ENCODE data around the gene AK6. TPM values are rescaled to one million over a fixed set of nuclear protein-coding genes. Genes with fewer than 3 reads are reported as not detected.
"Not testable (repeated sequence)": the region's sequence is repeated elsewhere in the genome, so short reads cannot be mapped to it uniquely, and the experiment has no call there.

Gene AK6
- total RNA-seq (2014; rRNA removed), result 24.1 and 43.7 TPM in 2 replicates
- 48.7 TPM for polyA plus RNA-seq (2012)

DNA sequence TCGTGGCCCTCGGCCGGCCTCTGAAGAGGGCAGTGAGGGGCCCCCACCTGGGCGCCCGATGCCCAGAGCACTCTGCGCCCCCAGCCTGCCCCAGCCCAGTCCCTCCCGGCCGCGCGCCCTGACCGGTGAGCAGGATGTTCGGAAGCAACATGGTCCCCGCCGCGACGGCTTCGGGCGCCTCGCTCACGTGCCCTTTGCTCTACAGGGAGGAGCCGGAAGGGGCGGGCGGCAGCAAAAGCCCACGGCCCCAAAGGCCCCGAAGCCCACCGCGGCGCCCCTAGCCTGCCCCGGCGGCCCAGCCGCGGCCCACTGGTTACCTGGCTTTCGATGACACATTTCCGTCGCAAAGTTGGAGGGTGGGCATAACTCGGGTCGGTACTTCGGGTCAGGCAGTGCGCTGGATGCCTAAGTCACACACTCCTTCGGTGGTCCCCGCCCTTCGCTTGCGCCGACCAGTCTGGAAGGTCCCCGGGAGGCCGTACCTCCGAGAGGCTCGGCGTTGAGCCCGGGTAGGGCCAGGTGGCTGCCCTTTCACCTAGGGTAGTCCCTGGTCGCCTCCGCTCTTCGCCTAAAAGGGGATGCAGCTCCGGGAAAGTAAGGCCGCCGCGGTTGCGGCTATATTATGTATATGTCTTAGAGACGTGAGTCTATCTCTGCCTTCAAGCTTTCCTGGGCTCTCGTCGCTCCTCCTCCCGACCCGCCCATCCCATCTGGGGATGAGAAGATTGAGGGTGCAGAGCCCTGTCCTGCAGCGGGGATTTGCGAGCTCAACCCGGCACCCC is at the start of gene AK6, which contains the start of the genes RAD17 and TAF9:
AK6 (minus strand) TSS at position 181 of the 782 bp plus-strand sequence; CDS start at position 151, 30 bp downstream.
RAD17 (plus strand) TSS at position 479 of the 782 bp plus-strand sequence. CDS start 2,391 bp downstream, outside the sequence.
TAF9 (minus strand) TSS at position 181 of the 782 bp plus-strand sequence. CDS start 3,783 bp downstream, outside the sequence.
- DNase-seq (ENCODE audit: low read depth), result peak; percentile 89

DNA sequence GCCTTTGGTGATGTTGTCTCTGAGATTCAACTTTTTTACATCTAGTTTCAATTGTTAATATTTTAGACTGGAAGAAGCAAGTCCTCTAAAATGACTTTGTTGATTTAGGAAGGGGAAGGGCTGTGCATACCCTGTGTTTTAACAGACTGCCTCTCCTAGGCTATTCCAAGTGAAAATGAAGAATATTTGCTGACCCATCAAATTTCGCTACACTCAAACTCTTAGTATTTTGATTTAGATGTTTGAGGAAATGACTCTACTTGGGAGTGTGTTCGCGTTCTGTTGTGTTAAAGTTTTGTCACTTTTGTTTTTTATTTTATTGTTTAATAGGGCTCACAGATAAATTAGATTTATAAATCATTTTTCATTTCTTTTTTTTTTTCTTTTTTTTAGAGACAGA is 49.2 kb upstream of the AK6 start:
- DNase-seq (ENCODE audit: low read depth), result no peak

DNA sequence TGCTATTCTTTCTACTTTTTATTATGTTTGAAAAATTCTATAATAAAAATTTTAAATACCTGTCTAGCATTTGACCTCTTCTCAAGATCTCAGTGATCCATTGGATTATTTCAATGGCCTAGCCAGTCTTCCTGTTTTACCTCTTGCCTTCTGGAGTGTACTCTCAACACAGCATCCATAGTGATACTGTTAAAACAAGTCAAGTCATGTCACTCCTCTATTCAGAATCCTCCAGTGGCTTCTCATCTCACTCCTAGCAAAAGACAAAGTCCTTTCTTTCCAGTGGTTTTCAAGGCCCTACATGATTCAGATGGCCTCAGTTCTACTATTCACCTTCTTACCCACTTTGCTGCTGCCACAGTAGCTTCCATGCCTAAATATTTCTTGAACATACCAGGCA is 47.4 kb upstream of the AK6 start:
- no peak for DNase-seq (ENCODE audit: low read depth)

DNA sequence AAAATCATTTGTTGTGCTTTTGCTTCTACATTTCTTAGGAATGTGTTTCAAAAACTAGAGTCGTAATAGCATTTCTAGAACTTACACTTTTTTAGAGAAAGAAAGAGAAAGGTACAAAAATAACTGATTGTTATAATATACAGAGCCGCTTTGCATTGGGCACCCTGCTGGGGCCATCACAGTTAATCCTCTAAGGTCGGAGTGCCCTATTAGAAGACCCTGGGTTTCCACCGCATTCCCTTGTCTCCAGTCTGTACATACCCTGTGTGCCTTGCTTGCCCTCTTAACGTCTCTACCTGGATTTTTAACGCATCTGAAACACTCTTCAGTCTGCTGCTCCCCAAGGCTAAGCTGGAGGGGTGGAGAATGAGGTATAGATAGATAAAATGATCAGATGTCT is 46.9 kb upstream of the AK6 start:
- no peak for DNase-seq (ENCODE audit: low read depth)

DNA sequence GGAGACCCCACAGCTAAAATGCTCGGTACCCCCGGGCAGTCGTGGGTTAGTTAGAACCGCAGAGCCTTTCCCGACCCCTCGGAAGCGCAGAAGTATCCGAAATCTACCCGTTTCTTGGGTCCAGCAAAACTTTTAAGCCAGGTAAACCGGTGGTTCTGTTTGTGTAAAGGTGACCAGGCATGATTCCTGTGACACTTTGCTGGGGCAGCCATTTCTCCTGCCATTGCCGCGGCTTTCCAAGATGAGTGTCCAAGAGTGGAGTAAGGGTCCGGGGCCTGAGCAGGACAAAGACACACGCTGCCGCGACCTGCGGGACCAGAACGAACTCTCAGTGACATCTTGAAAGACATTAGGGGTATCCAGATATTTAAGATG is 46.3 kb upstream of the AK6 start:
- no peak for DNase-seq (ENCODE audit: low read depth)

DNA sequence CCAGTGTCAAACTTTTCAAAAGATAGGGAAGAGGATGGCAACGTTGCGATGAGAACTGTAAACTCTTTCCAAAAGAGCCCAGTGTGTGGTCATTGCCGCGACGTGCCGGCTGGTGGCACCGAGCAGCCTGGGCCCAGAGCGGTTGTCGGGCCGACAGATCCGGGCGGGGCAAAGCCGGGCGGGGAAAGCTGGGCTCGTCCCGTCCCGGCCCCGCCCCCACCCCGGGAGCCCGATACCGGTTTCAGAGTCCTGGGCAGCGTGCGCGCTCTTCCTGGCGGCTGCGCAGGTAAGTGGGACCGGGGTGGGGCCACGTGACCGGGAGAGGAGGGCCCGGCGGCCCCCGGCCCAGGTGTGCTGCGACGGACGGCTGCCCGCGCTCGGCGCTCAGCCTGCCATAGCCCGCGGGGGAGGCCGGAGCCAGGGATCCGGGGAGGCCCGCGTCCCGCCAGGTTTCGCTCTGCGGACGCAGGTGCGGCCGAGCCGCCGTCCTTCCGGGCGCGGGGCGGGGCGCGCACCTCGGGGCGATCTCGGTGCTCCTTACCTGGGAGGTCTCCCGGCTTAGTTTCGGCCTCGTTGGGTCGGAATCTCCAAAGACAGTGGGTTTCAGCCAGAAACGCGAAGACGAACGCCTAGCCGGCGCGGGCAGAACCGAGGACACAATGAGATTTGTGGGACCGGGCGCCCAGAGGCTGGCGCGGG is 45.7 kb upstream of the AK6 start, which contains the start of gene MARVELD2:
MARVELD2 (plus strand) TSS at position 232 of the 699 bp plus-strand sequence. CDS start 4,270 bp downstream, outside the sequence.
- DNase-seq (ENCODE audit: low read depth), result no peak

DNA sequence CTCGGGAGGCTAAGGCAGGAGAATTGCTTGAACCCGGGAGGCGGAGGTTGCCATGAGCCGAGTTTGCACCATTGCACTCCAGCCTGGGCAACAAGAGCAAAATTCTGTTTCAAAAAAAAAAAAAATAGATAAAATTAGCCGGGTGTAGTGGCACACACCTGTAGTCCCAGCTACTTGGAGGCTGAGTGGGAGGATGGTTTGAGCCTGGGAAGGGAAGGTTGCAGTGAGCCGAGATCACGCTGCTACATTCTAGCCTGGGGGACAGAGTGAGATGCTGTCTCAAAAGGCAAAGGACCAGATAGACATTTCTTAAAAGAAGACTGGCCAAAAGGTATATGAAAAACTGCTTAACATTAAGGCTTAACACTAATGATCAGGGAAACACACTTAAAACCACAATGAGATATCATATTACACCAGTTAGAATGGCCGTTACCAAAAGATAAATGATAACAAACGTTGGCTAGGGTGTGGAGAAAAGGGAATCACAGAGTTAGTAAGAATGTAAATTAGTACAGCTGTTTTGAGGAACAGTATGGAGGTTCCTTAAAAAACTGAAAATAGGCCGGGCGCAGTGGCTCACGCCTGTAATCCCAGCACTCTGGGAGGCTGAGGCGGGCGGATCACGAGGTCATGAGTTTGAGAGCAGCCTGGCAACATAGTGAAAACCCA is 35.5 kb upstream of the AK6 start:
- no peak for DNase-seq (ENCODE audit: low read depth)

DNA sequence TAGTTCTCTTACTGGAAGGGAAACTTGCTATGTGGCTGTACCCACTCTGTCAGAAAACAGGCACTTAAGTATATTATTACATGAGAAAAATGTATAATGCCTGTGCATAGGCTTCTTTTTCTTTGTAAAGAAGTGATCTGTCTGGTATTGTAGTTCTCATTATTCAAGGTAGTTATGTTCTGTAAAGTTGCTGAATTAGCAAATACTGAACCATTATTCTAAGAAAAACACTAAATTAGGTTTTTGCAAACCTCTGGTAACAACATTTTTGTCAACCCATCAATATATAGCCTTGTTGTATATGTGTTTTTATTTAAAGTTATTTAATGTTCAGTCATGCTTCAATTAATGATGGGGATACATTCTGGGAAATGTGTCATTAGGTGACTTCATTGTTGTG is 9.1 kb upstream of the AK6 start:
- no peak for DNase-seq (ENCODE audit: low read depth)

DNA sequence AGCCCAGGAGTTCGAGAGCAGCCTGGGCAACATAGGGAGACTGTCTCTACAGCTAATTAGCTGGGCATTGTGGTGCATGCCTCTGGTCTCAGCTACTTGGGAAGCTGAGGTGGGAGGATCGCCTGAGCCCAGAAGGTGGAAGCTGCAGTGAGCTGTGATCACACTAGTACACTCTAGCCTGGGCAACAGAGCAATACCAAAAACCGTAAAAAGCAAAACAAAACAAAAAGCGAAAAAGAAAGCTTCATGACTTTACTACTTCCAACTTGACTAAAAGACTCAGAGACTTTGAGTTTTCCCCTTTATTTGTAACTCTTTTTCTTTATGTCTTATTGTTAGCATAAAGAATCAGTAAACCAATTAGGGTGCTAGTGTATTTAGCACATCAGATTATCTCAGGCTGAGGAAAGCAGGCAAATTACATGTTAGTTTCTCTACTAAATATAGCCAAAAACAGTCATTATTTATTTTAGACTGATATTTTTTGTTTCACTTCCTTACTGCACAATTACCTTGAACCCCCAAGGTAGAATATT is 5.7 kb upstream of the AK6 start:
- no peak for DNase-seq (ENCODE audit: low read depth)

DNA sequence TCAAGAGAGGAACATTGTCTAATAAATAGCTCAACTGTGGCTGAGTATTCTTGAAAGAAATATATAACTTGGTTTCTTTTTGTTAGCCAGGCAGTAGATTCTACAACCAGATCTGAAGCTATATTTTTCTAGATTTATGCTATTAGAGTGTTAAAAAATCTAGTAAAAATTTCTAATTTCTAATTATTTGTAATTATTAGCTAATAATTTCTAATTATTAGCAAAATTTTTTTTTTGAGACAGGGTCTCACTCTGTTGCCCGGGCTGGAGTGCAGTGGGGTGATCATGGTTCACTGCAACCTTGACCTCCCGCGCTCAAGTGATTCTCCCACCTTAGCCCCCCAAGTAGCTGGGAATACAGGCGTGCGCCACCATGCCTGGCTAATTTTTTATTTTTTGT is 3.1 kb upstream of the AK6 start:
- DNase-seq (ENCODE audit: low read depth), result no peak

DNA sequence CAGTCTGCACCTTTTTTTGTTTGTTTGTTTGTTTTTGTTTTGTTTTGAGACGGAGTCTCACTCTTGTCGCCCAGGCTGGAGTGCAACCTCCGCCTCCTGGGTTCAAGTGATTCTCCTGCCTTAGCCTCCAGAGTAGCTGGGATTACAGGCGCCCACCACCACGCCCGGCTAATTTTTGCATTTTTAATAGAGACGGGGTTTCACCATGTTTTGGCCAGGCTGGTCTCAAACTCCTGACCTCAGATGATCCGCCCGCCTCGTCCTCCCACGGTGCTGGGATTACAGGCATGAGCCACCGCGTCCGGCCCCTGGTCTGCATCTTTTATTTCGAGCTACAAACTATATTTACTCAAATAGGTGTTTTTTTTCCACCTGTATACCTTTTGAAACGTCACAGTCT is 1.0 kb upstream of the AK6 start:
- not testable (repeated sequence) for DNase-seq (ENCODE audit: low read depth)

DNA sequence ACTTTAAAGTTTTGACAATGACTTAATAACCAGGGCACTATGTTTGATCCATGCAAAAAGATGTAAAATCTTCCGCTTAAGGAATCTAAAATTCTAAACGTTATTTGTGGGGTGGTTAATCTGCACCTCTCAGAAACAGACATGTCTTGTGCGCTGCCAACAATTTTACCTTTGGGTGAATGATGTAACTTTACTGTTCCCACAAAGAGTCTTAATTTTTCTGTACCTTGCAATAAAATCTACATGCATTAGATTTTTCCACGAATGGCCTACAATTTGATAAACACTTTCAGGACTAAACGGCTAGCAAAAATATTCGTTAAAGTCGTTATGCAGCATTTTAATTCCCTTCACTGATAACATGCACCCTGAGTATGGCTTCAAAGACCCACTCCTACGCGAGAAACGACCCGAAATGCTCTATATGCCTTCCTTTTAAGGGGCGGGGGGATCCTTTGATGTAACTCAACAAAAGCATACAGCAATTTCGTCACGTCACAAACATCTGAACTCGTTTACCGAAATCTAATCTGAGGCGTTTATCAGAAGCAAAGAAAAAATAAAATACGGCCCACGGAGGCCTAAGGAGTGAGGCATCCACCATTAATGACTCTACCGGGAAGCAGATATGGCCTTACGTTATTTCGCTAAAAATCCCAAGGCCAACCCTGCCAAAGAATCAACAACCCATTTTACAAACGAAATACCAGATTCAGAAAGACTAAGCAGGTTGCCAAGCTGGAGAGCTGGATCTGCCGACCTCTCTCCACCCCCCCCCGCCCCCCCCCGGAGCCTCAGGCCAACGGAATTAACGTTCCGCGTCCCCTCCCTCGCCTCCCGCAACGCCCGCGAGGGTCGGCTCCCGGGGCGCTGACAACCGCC is 621 bp downstream of the AK6 start:
- DNase-seq (ENCODE audit: low read depth), result no peak

DNA sequence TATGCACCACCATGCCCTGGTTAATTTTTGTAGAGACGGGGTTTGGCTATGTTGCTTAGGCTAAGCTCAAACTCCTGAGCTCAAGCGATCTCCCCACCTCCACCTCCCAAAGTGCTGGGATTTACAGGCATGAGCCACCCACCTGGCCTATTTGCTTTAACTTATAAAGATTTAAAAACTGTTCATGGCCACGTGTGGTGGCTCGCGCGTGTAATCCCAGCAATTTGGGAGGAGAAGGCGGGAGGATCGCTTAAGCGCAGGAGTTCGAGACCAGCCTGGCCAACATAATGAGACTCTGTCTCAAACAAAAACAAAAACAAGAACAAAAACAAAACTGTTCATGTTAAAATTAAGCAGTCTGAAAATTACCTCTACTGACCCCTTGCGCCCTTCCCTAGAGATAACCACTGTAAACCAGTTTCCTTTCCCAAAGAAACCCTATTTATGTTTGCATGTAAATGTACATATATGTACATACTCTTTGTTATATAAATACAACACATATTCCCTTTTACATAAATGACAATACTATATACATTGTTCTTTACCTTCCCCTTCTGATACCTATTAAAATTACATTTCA is 1.5 kb downstream of the AK6 start:
- no peak for DNase-seq (ENCODE audit: low read depth)

DNA sequence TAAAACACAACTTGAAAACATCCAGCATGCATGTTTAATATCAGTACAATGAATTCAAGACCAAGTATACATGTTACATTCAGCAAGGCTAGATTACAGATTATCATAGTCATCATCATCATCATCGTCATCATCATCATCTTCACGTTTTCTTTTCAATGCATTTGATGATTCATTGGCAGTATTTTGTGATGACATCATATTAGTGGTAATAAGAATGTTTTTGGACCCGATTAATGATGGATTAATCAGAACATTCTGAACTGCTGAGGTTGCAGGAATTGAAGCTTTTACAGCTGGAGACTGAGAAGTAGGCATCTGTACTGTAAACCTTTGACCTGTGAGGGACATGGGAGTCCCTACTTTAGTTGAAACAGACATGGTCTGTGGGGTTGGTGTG is 4.5 kb downstream of the AK6 start:
- no peak for DNase-seq (ENCODE audit: low read depth)

DNA sequence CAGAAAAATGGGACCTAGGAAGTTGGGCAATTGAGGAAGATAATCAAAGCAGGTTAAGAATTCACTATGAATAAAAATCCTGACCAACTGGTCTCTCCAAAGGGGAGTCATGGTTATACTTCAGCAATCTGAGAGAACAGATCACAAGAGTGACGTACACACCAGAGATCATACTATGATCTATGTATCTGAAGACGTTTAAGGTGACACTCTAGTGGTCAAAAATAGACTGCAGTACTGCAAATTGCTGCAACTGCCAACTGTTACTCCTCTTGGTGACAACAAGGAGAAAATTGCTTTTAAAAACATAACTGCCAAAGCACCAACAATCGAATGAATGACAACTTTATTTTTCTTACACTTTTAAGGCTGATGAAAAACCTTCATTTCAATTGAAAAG is 4.9 kb downstream of the AK6 start:
- peak; percentile 26 for DNase-seq (ENCODE audit: low read depth)

DNA sequence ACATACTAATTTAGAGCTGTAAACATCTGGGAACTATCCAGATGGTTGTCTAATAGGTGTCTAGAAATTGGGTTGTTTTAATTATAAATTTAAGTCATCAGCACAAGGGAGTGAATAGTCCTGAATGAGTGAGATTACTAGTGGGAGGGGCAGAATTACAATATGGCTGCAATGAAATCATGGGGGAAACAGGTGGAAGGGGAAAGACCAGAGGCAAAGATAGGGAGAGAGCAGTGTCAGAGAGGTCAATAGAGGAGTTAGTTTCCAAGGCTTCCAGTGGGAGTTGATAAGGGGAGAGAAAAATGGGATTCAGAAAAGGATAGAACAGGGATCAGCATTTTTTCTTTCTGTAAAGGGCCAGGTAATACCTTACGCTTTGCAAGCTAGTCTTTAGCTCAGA is 8.9 kb downstream of the AK6 start:
- DNase-seq (ENCODE audit: low read depth), result no peak

DNA sequence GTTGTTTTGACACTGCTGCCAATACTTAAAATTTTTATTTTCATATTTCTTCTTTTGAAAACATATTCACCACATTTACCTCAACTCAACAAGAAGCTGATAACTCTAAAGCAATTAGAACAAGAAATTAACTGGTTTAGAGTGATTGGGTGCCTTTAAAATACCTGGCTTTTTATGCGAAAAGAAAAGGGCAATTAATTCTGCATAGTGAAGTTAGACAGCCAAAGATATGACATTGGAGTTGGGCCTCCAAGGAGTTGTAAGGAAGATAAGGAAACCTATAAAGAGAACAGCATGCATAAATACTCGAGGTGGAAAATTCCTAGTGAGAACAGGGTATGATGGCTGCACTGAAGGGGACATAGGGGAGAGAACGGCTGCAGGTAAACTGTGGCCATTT is 9.6 kb downstream of the AK6 start:
- no peak for DNase-seq (ENCODE audit: low read depth)

DNA sequence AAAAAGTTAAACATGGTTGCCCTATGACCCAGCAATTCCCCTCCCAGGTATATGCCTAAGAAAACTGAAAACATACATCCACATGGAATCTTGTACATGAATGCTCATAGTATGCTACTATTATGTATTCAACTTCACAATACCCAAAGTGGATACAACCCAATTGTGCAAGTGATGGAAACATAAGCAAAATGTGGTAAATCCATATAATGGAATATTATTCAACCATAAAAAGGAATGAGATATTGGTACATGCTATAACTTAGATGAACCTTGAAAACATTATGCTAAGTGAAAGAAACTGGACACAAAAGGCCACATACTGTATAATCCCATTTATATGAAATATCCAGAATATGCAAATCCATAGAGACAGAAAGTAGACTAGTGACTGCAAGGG is 18.7 kb downstream of the AK6 start:
- DNase-seq (ENCODE audit: low read depth), result no peak

DNA sequence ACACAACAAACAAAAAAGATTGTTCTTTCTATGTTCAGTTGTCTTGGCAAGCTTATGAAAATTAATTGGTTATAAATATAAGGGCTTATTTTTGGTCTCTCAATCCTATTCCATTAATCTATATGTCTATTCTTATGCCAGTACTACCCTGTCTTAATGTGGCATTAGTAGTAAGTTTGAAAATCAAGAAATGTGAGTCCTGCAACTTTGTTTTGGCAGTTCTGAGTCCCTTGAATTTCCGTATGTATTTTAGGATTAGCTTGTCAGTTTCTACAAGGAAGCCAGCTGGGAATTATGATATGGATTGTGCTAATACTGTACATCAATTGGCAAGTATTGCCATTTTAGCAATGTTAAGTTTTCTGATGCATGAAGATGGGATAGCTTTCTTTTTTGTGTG is 26.2 kb downstream of the AK6 start:
- no peak for DNase-seq (ENCODE audit: low read depth)

DNA sequence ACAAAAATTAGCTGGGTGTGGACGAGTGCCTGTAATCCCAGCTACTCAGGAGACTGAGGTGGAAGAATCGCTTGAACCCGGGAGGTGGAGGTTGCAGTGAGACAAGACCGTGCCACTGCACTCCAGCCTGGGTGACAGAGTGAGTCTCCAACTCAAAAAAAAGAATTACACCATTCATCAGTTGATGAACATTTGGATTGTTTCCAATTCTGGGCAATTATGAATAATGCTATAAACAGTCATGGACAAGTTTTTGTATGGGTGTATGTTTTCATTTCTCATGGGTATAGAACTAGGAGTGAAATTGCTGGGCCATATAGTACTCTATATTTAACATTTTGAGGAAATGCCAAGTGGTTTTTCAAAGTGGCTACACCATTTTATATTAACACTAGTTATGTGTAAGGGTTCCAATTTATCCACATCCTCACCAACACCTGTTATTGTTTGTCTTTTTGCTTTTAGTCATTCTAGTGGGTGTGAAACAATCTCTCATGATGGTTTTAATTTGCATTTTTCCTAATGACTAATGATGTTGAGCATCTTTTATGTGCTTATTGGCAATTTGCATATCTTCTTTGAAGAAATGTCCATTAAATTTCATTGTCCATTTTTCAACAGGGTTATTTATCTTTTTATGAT is 27.7 kb downstream of the AK6 start:
- peak; percentile 30 for DNase-seq (ENCODE audit: low read depth)
